HG03135 (cell line): Measurements from ENCODE around the gene ATP6V1C2.
A peak's percentile ranks its signal among the peaks of the same experiment; 100 is the strongest.

Source experiments
- ATAC-seq: cut with Tn5 transposase; IDR thresholded peaks from one replicate; pipeline ENCODE4 v1.9.1; 2021; ENCODE audit warnings: mild to moderate bottlenecking, moderate library complexity; ENCODE audit not compliant: unreplicated experiment

The ATP6V1C2 gene, protein sequence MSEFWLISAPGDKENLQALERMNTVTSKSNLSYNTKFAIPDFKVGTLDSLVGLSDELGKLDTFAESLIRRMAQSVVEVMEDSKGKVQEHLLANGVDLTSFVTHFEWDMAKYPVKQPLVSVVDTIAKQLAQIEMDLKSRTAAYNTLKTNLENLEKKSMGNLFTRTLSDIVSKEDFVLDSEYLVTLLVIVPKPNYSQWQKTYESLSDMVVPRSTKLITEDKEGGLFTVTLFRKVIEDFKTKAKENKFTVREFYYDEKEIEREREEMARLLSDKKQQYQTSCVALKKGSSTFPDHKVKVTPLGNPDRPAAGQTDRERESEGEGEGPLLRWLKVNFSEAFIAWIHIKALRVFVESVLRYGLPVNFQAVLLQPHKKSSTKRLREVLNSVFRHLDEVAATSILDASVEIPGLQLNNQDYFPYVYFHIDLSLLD

DNA sequence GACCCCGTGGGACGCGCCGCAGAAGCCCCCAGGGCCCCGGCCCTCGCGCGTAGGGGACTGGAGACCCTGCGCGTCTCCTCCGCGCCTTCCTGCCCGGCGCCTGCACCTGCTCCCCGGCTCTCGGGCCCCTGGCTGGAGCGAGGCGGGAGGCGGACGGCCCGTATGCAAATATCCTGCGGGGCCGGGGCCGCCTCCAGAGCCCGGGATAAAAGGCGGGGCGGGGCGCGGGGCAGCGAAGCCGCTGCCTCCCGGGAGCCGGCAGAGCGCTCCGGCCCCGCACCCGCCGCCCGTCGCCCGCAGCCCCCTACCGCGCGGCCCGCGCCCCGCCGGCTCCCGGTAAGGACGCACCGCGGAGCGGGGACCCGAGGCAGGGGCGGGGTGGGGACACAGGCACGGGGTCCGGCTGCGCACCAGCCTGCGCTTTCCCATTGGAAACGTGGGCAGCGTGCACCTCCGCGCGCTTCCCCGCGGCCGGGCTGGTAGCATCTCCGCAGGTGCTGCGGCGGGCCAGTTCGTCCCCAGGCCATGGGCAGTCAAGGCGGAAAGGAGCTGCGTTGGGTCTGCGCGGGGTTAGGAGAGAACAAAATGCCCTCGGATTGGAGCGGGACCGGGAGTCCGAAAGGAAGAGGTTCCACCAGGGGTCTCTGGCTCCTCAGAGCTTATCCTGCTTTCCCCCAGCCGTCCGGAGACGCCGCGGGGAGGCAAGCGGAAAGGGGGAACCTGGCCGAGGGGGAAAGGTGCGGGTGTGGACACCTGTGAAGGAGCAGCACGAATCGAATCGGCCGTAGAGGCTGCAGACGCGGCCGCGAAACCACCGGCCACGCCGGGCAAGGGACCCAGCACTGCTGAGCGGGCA lies at the start of gene ATP6V1C2:
Gene ATP6V1C2 (plus strand): TSS at position 235 of the 856 bp plus-strand sequence. CDS start 1,220 bp downstream, outside the sequence.
- ATAC-seq, result peak; percentile 74

DNA sequence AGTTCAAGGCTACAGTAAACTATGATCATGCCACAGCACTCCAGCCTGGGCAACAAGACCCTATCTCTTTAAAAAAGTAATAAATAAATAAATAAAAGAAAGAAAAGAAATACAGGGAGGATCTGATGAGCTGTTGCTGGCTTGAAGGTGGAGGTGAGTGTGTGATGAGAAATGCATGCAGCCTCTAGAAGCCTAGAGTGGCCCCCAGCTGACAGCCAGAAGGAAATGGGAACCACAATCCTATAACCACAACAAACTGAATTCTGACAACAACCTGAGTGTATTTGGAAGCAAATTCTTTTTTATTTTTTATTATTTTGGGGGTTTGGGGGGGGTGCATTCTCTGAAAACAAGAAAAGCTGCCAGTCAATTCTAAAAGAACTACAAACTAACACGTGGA lies 46.3 kb upstream of the ATP6V1C2 start:
- no peak for ATAC-seq

DNA sequence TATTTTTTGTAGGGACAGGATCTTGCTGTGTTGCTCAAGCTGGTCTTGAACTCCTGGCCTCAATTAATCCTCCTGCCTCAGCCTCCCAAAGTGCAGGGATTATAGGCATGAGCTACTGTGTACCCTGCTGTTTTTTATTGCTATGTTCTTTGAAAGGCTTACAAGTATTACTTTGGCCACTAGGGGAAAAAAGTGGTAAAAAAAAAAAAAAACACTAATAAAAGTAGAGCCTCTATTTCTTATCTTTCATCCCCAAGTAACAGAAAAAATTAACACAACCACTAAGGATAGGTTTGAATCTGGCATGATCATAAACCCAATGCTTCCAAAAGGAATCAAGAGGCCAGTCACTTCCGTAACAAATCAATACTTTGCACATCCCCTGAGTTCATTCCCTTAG lies 43.2 kb upstream of the ATP6V1C2 start:
- no peak for ATAC-seq

DNA sequence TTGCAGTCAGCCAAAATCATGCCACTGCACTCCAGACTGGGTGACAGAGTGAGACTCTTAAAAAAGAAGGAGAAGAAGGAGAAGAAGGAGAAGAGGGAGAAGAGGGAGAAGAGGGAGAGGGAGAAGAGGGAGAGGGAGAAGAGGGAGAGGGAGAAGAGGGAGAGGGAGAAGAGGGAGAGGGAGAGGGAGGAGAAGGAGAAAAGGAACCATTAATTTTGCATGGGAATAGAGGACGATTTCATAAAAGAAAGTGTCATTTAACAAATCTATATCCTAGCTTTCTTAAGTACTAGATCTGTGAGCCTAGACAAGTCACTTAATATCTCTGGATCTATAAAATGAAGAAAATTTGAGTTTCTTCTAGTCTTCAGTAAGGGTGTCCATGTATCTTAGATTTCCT lies 41.2 kb upstream of the ATP6V1C2 start:
- no peak for ATAC-seq

DNA sequence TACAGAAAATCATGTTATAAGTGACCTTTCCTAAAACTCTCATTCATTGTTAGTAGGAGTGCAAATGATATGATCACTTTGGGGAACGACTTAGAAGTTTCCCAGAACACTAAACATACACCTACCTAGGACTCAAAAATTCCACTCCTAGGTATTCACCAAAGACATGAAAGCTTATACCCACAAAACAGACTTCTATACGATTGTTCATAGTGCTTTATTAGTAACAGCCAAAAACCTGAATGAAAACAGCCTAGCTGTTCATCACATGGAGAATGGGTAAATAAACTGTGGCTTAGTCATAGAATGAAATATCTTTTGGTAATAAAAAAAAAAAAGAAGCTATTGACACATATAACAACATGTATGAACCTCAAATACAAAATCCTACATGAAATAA lies 40.5 kb upstream of the ATP6V1C2 start:
- no peak for ATAC-seq

DNA sequence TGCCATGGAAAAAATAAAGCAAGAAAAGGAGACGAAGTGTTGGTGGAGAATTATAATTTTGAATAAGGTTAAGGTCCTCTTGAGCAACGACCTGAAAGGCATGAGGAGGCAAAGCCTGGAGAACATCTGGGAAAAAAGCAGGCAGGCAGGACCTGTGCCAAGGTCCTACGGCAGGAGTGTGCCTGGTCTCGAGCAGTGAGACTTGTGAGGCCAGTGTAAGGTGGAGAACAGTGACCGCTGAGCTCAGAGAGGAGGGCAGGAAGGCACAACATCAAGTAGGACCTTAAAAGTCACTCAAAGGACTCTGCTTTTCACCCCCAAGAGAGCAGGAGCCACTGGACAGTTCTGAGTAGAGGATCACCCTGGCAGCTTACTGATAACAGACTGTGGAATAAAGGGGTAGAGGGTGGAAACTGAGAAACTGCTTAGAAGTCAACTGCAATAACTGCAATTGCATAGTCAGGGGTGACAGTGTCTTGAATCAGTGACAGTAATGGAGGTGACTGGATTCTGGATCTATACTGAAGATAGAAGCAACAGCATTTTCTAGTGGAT lies 35.2 kb upstream of the ATP6V1C2 start:
- no peak for ATAC-seq

DNA sequence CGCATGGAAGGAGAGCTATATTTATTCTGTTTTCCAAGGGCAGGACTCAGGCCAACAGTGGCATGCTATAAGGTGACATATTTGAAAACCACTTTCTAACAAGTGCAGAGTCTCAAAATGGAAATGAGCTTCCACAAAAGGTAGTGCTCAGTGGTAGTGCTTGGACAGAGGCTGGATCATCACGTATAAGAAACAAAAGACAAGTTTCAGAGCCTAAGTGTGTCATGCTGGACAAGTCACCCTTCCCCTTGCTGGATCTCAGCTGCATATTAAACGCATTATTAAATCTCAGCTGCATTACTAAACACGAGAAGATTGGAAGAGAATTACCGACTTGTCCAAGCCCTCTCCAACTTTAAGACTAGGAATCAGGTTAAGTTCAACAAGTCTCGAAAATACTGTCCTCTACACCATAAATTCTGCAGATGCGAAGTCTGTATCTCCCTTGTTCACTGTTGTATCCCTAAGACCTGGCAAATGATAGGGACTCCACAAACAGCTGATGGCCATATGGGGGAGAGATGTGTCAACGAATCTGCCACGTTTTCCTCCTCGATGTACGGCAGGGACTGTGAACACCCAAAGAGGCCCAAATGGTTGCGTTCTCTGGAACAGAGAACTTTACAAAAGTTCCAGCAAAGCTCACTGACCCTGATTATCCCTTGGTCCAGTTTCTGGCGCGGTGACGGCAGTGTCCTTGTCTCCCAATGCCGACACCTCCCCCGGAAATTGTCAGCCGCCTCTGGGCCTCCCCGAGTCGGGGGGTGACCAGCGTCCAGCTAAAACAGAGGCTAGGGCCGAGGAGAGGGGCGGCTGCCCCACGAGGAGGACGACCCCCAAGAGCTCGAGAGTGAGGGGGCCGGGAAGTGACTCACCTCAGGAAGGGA lies 32.3 kb upstream of the ATP6V1C2 start:
- peak; percentile 31 for ATAC-seq

DNA sequence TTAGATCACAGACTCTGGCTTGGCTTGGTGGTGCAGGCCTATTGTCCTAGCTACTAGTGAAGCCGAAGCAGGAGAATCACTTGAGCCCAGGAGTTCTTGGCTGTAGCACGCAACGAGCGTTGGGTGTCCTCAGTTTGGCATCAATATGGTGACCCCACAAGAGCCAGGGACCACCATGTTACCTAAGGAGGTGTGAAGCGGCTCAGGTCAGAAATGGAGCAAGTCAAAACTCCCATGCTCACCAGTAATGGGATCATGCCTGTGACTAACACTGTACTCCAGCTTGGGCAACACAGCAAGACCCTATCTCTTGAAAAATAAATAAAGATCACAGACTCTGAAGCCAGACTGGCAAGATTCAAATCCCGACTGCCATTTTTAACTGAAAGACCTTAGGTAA lies 29.9 kb upstream of the ATP6V1C2 start:
- ATAC-seq, result no peak

DNA sequence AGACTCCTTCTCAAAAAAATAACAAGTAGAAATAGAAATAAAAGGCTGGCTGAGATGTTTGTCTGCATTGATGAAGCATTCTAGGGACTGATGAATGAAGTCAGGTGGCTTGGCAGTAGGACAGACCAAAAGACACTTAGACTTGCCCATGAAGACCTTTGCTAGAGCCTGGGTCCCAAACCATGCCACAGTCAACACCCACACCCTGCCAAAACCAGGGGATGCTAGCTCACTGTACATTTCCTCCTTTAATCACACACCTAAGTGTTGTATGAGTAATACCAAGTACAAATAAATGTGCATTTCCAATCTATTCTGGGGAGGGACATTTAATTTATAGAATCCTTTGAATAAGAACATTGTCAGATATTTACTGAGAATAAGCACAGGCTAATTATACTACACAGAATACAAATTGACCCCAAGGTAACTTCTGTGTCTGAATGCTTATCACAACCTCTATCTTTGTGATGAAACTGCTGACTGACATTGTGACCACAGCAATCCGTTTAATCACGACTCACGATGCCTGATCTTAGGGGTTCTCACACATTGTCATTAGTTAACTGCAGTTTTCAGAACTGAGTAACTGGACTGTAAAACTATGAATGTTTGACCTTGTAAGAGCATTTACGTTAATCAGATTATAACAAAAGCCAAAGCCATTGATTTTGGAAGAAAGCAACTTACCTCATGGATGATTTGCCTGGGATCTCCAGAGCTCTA lies 21.2 kb upstream of the ATP6V1C2 start:
- no peak for ATAC-seq

DNA sequence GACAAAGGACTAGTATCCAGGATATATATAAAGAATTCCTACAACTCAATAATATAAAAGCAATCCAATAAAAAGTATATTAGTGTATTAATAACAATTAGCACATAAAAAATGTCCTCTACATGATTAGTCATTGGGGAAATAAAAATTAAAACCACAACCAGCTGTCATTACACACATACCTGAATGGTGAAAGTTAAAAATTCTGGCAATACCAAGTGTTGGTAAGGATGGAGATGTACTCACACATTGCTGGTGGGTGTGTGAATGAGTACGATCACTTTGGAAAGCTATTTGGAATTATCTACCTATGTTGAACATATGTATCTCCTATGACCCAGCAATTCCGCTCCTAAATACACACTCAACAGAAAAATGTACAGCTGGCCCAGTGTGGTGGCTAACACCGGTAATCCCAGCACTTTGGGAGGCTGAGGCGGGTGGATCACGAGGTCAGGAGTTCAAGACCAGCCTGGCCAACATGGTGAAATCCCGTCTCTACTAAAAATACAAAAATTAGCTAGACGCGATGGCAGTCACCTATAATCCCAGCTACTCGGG lies 17.3 kb upstream of the ATP6V1C2 start:
- ATAC-seq, result no peak

DNA sequence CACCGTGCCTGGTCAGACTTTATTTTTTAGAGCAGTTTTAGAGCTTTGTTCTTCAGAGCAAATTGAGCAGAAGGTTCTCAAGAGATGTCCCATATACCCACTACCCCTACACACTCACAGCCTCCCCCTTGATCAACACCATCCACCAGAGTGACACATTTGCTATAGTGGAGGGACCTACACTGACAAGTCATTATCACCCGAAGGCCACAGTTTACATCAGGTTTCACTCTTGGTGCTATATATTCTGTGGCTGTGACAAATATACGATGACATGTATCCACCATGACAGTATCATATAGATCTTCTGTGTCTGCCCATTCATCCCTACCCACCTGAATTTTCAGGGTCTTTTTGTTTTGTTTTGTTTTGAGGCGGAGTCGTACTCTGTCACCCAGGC lies 15.4 kb upstream of the ATP6V1C2 start:
- ATAC-seq, result no peak

DNA sequence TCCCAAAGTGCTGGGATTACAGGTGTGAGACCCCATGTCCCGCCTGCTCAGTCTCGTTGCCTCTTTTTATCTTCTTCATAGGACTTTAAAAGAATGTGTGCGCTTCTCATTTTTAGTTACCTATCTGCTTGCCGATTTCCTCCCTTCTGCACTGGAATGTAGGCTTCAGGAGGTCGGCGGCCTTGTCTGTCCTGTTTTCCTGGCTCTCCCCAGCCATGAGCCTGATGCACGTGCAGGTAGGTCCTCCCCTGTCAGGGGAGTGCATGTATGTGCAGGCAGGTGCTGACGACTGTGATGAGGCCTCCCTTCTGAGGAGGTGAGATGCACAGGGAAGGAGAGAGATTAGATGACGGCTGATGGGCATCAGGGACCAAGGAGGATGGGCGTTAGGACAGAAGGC lies 13.6 kb upstream of the ATP6V1C2 start:
- no peak for ATAC-seq

DNA sequence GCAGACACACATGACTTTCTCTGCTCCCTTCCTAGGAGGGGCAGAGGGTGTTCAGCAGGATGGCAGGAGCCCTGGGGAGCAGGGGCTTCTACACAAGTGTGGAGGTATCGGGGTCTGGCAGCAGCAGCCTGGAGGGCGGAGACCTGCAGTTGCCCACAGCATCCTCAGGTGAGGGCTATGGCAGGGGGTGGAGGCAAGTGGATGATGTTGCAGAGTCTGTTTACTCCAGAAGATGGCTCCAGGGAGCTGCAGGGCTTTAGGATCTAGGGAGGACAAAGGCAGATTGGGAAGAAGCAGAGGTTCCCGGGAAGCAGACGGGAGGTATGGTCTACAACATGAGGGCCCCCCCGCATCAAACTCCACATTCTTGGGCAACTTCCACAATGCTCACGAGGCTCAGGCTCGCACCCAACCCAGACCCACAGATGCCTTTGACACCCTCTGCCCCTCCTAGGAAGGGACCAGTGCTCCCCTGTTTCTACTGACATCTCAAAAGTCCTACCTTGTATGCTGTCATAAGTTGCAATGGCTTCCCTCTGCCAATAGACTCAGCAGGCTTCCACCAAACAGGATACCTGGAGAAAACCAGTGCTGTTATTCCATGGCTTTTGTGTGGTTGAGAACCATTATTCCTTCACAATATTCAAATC lies 12.0 kb upstream of the ATP6V1C2 start:
- no peak for ATAC-seq

DNA sequence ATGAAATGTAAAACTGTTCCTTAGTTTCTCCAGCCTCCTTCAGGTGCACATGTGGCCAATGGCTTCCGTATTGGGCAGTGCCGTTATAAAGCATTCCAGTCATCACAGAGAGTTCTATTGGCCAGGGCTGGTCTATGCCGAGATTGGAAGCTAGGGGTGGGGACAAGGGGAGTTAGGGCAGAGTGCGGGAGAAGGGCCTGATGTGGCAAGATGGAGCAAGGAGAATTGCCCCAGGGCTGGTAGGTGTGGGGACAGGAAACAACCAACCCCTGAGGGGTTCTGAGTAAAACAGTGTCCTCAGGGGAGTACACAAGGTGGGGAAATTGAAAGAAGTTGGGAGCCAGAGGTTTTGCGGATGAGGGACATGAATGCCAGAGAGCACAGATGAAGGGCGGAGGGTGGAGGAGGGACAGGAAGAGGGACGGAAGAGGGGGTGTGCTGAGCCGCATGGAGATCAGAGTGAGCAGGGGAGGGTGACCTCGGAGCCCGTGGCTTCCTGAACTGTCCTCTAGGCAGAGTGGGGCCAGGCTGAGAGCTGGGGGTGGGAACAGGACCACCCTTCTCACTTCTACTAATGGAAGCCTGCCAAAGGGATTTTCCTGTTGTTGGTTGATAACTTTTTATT lies 9.1 kb upstream of the ATP6V1C2 start:
- no peak for ATAC-seq

DNA sequence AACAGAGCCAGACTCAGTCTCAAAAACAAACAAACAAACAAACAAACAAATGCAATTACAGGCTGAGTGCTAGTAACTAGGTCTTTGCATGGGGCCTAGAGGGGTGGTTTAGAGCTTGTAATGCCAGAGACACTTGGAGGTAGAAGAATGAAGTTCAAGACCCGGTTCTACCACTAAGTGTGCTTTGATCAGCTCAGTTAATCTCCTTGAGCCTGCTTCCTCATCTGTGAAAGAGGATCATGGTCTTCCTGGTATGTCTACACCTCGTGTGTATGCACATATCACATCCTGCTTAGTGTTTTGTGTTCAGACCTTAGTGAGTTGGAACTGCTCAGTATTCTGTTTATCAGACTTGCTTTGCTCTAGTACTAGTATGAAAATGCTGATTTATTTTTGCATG lies 4.8 kb upstream of the ATP6V1C2 start:
- no peak for ATAC-seq

DNA sequence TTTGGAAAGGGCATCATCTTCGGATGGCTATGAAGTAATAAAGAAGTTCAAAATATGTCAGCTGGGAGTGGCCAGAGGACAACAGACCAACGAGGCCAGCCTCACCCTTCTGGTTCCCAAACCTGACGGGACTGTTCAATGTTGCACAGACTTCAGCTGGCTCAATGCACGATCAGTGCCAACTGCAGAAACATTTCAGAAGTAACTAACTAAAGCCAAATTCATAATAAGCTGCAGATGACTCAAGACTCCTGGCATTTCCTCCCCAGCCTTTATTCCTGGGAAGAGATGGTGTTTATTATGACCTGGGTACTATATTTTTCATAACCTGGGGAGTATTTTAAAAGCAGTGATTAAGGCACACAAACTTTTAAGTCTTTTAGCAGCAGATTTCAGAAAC lies 3.8 kb upstream of the ATP6V1C2 start:
- no peak for ATAC-seq

DNA sequence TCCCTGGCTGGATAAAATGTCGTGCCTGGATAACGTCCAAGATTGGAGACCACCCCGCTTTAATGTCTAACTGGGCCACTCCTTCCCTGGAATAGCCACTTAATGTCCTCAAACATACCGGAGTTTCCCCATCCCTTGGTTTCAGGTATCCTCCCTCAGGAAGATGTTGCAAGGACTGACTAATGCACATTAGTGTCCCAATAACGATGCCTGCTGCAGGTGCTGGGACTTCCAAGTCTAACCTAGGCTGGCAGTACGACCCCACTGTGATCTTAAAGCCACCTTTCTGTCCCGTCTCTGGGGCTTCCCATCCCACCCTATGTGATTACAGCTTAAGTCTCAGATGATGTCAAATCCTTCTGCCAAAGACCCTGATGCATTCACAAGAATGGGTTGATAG lies 1.1 kb upstream of the ATP6V1C2 start:
- ATAC-seq, result no peak

DNA sequence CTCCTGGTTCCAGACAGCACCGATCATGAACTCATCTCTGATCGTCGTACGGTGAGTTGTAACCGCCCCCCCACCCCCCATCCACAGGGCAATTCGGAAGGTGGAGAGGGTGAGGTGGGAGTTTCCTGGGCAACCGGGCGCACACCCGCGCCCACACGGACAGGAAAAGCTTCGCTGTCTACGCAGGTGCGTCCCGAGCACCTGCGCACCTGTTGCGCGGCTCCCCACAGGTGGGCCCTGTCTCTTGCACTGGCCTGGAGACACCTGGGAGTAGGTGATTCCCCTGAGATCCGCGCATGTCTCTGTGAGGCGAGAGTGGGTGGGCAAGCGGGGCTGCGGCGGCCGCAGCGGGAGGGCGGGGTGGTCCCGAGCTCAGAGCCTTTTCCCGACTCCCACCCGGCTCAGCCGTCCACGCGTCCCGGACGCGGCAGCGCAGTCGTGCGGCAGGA lies 459 bp upstream of the ATP6V1C2 start:
- no peak for ATAC-seq
